Measurements from ENCODE around the gene GNG7.

- TF ChIP-seq CTCF (IDR thresholded peaks at IDR 0.05) (no peak), POLR2A (IDR thresholded peaks at IDR 0.05) (no peak), EP300 (IDR thresholded peaks at IDR 0.05) (peak in 2 of 4 donors; percentile 38 to 59), POLR2AphosphoS5 (IDR thresholded peaks at IDR 0.05) (peak in 3 of 4 donors; percentile 30 to 61 (median 53))
Measured at GRCh38 chr19:2494447-2495129, 207.9 kb downstream of the GNG7 start.
